ENCODE data around the gene ZCCHC14.
"Not testable (repeated sequence)": the region's sequence is repeated elsewhere in the genome, so short reads cannot be mapped to it uniquely, and the experiment has no call there.

The ZCCHC14 gene

GRCh38 chr16:87521764-87522163, 28.9 kb upstream of the ZCCHC14 start:
- not testable (repeated sequence) for H3K9ac ChIP-seq (ENCODE audit: low read depth, low read length); H3K4me3 ChIP-seq (ENCODE audit: low read length); H3K9me3 ChIP-seq (ENCODE audit: insufficient read depth, low read depth, low read length); H3K4me1 ChIP-seq (ENCODE audit: insufficient read depth, low read length); H3K27me3 ChIP-seq (ENCODE audit: insufficient read depth, low read length); H3K27ac ChIP-seq (ENCODE audit: low read length); H3K36me3 ChIP-seq (ENCODE audit: insufficient read depth, low read depth, low read length)

DNA sequence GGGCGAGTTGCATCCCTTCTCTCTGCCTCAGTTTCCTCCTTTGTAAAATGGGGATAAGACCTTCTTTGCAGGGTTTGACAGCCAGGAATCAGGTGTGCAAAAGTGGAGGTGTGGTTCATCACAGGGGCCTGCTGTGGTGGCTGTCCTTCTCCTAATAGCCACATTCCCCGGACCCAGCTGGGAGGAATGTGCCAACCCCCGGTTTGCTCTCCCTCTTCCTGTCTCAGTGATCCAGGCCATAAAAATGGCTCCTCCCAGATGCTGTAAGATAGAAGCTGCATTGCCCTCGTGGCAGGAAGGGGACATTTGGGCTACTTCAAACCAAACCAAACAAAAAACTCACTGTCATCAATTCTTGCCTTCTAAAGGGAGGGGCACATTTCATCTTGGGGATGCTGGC, 26.3 kb upstream of the ZCCHC14 start:
- H3K4me3 ChIP-seq (ENCODE audit: low read length); H3K36me3 ChIP-seq (ENCODE audit: insufficient read depth, low read depth, low read length); H3K9ac ChIP-seq (ENCODE audit: low read depth, low read length); H3K27ac ChIP-seq (ENCODE audit: low read length); H3K9me3 ChIP-seq (ENCODE audit: insufficient read depth, low read depth, low read length); H3K27me3 ChIP-seq (ENCODE audit: insufficient read depth, low read length); H3K4me1 ChIP-seq (ENCODE audit: insufficient read depth, low read length): not testable (repeated sequence)

- not testable (repeated sequence) for H3K4me3 ChIP-seq (ENCODE audit: low read length); H3K4me1 ChIP-seq (ENCODE audit: insufficient read depth, low read length); H3K9me3 ChIP-seq (ENCODE audit: insufficient read depth, low read depth, low read length); H3K36me3 ChIP-seq (ENCODE audit: insufficient read depth, low read depth, low read length); H3K27ac ChIP-seq (ENCODE audit: low read length); H3K9ac ChIP-seq (ENCODE audit: low read depth, low read length); H3K27me3 ChIP-seq (ENCODE audit: insufficient read depth, low read length)
Measured at GRCh38 chr16:87518430-87519051, 25.7 kb upstream of the ZCCHC14 start.

DNA sequence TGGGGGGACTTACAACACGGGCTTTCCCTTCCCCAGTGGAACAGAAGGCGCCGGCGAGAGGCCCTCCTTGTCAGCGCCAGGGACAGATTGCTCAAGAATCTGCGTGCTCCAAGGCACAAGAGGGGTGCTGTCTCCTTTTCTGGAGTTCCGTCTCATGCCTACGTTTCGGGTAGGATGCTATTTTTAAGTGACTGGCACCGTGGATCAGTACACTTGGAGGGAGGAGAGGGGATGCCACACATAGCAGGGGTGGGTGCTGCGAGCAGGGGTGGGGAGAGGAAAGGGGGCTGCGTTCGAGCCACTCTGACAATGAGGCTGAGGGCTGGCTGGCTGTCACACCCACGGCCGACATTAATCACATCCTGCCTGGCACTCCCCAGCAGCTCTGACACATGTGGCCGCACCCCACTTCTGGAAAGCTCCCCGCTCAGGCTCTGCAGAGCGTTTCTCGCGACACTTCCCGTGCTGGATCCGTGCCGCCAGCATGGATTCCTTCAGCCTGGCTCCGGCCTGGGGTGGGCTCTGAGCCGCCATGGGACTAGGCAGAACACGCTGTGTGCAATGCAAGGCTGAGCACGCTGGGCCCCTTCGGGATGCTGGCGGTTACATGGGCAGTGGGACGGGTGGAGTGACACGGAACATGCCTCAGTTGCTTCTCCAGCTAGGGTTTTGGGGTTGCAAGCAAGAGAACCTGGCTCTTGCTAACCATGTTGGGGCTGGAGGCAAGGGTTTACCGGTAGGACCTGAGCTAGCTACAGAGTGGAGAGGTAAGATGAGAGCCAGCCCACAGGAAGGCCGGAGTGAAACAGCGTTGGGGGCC, 25.0 kb upstream of the ZCCHC14 start:
- H3K27ac ChIP-seq (ENCODE audit: low read length); H3K27me3 ChIP-seq (ENCODE audit: insufficient read depth, low read length); H3K4me1 ChIP-seq (ENCODE audit: insufficient read depth, low read length); H3K9me3 ChIP-seq (ENCODE audit: insufficient read depth, low read depth, low read length); H3K9ac ChIP-seq (ENCODE audit: low read depth, low read length); H3K36me3 ChIP-seq (ENCODE audit: insufficient read depth, low read depth, low read length); H3K4me3 ChIP-seq (ENCODE audit: low read length): not testable (repeated sequence)

- H3K4me1 ChIP-seq (ENCODE audit: insufficient read depth, low read length) = no peaks in the 10 kb centered on the region
- H3K27ac ChIP-seq (ENCODE audit: low read length) = no peak overlapping the region
- no peaks in the 10 kb centered on the region for H3K9me3 ChIP-seq (ENCODE audit: insufficient read depth, low read depth, low read length)
- no peak overlapping the region for H3K9ac ChIP-seq (ENCODE audit: low read depth, low read length)
- H3K27me3 ChIP-seq (ENCODE audit: insufficient read depth, low read length) = no peaks in the 10 kb centered on the region
- no peak overlapping the region for H3K4me3 ChIP-seq (ENCODE audit: low read length)
- H3K36me3 ChIP-seq (ENCODE audit: insufficient read depth, low read depth, low read length) = no peaks in the 10 kb centered on the region
Measured at GRCh38 chr16:87516361-87516760, 23.5 kb upstream of the ZCCHC14 start.

- no peaks in the 10 kb centered on the region for H3K4me1 ChIP-seq (ENCODE audit: insufficient read depth, low read length)
- H3K27ac ChIP-seq (ENCODE audit: low read length) = no peak overlapping the region
- no peak overlapping the region for H3K9ac ChIP-seq (ENCODE audit: low read depth, low read length)
- H3K4me3 ChIP-seq (ENCODE audit: low read length) = no peak overlapping the region
- H3K9me3 ChIP-seq (ENCODE audit: insufficient read depth, low read depth, low read length) = no peaks in the 10 kb centered on the region
- H3K36me3 ChIP-seq (ENCODE audit: insufficient read depth, low read depth, low read length) = no peaks in the 10 kb centered on the region
- H3K27me3 ChIP-seq (ENCODE audit: insufficient read depth, low read length) = no peaks in the 10 kb centered on the region
Measured at GRCh38 chr16:87515475-87516330, 22.9 kb upstream of the ZCCHC14 start.

GRCh38 chr16:87509778-87510177, 17.0 kb upstream of the ZCCHC14 start:
- not testable (repeated sequence) for H3K9me3 ChIP-seq (ENCODE audit: insufficient read depth, low read depth, low read length); H3K27me3 ChIP-seq (ENCODE audit: insufficient read depth, low read length); H3K27ac ChIP-seq (ENCODE audit: low read length); H3K4me3 ChIP-seq (ENCODE audit: low read length); H3K36me3 ChIP-seq (ENCODE audit: insufficient read depth, low read depth, low read length); H3K4me1 ChIP-seq (ENCODE audit: insufficient read depth, low read length); H3K9ac ChIP-seq (ENCODE audit: low read depth, low read length)

- H3K4me3 ChIP-seq (ENCODE audit: low read length) = no peak overlapping the region
- no peak overlapping the region for H3K27ac ChIP-seq (ENCODE audit: low read length)
- no peaks in the 10 kb centered on the region for H3K36me3 ChIP-seq (ENCODE audit: insufficient read depth, low read depth, low read length)
- no peaks in the 10 kb centered on the region; the same call in 1 of the 2 replicates for H3K9me3 ChIP-seq (ENCODE audit: insufficient read depth, low read depth, low read length)
- no peaks in the 10 kb centered on the region for H3K27me3 ChIP-seq (ENCODE audit: insufficient read depth, low read length)
- no peak overlapping the region for H3K9ac ChIP-seq (ENCODE audit: low read depth, low read length)
- no peaks in the 10 kb centered on the region for H3K4me1 ChIP-seq (ENCODE audit: insufficient read depth, low read length)
Measured at GRCh38 chr16:87507351-87508069, 14.7 kb upstream of the ZCCHC14 start.

GRCh38 chr16:87506423-87507350, 13.9 kb upstream of the ZCCHC14 start:
- Histone ChIP-seq H3K9ac (ENCODE audit: low read depth, low read length) (no peak overlapping the region), H3K36me3 (ENCODE audit: insufficient read depth, low read depth, low read length) (no peaks in the 10 kb centered on the region), H3K27me3 (ENCODE audit: insufficient read depth, low read length) (no peaks in the 10 kb centered on the region), H3K27ac (ENCODE audit: low read length) (no peak overlapping the region), H3K4me1 (ENCODE audit: insufficient read depth, low read length) (no peaks in the 10 kb centered on the region), H3K4me3 (ENCODE audit: low read length) (no peak overlapping the region), H3K9me3 (ENCODE audit: insufficient read depth, low read depth, low read length) (no peaks in the 10 kb centered on the region; the same call in 1 of the 2 replicates)

DNA sequence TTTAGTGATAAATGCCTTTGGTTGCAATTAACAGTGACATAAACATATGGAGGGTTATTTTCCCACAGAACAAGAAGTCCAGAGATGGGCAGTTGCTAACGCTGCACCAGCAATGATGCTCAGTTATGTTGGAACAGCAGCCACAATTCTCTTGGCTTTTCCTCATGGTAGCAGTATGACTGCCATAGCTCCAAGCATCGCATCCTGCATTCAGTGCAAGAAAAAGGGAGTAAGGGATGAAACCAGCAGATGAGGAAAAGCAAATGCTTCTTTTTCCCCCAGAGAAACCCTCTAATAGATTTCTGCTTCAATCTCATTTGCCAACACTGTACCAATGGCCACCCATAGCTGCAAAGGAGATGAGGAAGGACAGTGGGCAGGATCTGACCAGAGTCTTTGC, 13.0 kb upstream of the ZCCHC14 start:
- no peaks in the 10 kb centered on the region for H3K4me1 ChIP-seq (ENCODE audit: insufficient read depth, low read length)
- H3K9ac ChIP-seq (ENCODE audit: low read depth, low read length) = no peak overlapping the region
- H3K4me3 ChIP-seq (ENCODE audit: low read length) = no peak overlapping the region
- no peak overlapping the region for H3K27ac ChIP-seq (ENCODE audit: low read length)
- no peaks in the 10 kb centered on the region; the same call in 1 of the 2 replicates for H3K9me3 ChIP-seq (ENCODE audit: insufficient read depth, low read depth, low read length)
- no peaks in the 10 kb centered on the region for H3K36me3 ChIP-seq (ENCODE audit: insufficient read depth, low read depth, low read length)
- no peaks in the 10 kb centered on the region for H3K27me3 ChIP-seq (ENCODE audit: insufficient read depth, low read length)

All from iPS-20b (cell line).